CD14-positive monocyte (primary cell): ENCODE results near the gene DBNDD1. TPM values are rescaled to one million over a fixed set of nuclear protein-coding genes. Genes with fewer than 3 reads are reported as not detected.
A peak's percentile ranks its signal among the peaks of the same experiment; 100 is the strongest.

ENCODE experiments used
- DNase-seq, 3 donors: peaks; one replicate each; pipeline ENCODE4 v3.0.0-alpha.2; 2011 to 2022
- H2AFZ ChIP-seq: 2 replicates; pipeline ENCODE4 v1.6.0; 2012; ENCODE audit warnings: mild to moderate bottlenecking, low read depth, low read length, inconsistent platforms; ENCODE audit not compliant: insufficient read depth, poor library complexity, severe bottlenecking
- H3K27ac ChIP-seq, 2 donors: 1 replicate in 1 of 2; 2 replicates in 1 of 2; pipeline ENCODE4 v1.5.1; 2012 to 2013; ENCODE audit warnings: low read length in 2 of 2, control low read depth in 1 of 2, inconsistent platforms in 1 of 2, low read depth in 1 of 2, mild to moderate bottlenecking in 1 of 2
- H3K27me3 ChIP-seq, 2 donors: one replicate each; pipeline versions ENCODE4 v1.6.0 to v1.6.1; 2011 to 2013; ENCODE audit warnings: low read length in 2 of 2; ENCODE audit not compliant: control insufficient read depth in 2 of 2, insufficient read depth in 2 of 2
- H3K36me3 ChIP-seq, 2 donors: replicated peaks in 1 of 2; 1 replicate in 1 of 2; 2 replicates in 1 of 2; pipeline versions ENCODE4 v1.5.1 to v1.6.1; 2012 to 2013; ENCODE audit warnings: low read length in 2 of 2, control low read depth in 1 of 2, inconsistent platforms in 1 of 2, mild to moderate bottlenecking in 1 of 2; ENCODE audit not compliant: insufficient read depth in 2 of 2, control insufficient read depth in 1 of 2
- H3K4me1 ChIP-seq, 2 donors: 1 replicate in 1 of 2; 2 replicates in 1 of 2; pipeline versions ENCODE4 v1.5.1 to v1.6.1; 2012 to 2013; ENCODE audit warnings: low read length in 2 of 2, control low read depth in 1 of 2, inconsistent platforms in 1 of 2, mild to moderate bottlenecking in 1 of 2, moderate library complexity in 1 of 2; ENCODE audit not compliant: insufficient read depth in 2 of 2, control insufficient read depth in 1 of 2
- H3K4me2 ChIP-seq: replicated peaks from 2 replicates; pipeline ENCODE3; 2012; ENCODE audit warnings: low read length, moderate library complexity, mild to moderate bottlenecking; ENCODE audit not compliant: poor library complexity, severe bottlenecking; ENCODE audit errors: extremely low read depth
- H3K4me3 ChIP-seq, 3 experiments: fragments of 200-600 bp in 1 of 3; sonication (generic) in 1 of 3; replicated peaks in 1 of 3; 1 replicate in 2 of 3; 2 replicates in 1 of 3; pipeline ENCODE4 v1.5.1; 2011 to 2013; ENCODE audit warnings: low read length in 3 of 3, mild to moderate bottlenecking in 3 of 3, control low read depth in 2 of 3, low read depth in 2 of 3, inconsistent platforms in 1 of 3, moderate library complexity in 1 of 3
- H3K79me2 ChIP-seq: 2 replicates; pipeline ENCODE4 v1.6.0; 2012; ENCODE audit warnings: mild to moderate bottlenecking, control low read depth, inconsistent platforms, low read length, moderate library complexity; ENCODE audit not compliant: insufficient read depth
- H3K9ac ChIP-seq: 2 replicates; pipeline ENCODE4 v1.6.0; 2017; ENCODE audit warnings: low read length, mild to moderate bottlenecking; ENCODE audit not compliant: insufficient read depth, poor library complexity, severe bottlenecking
- H3K9me3 ChIP-seq, 2 donors: replicated peaks in 1 of 2; 1 replicate in 1 of 2; 2 replicates in 1 of 2; pipeline versions ENCODE4 v1.5.1 to v1.6.1; 2012 to 2013; ENCODE audit warnings: low read length in 2 of 2, control low read depth in 1 of 2; ENCODE audit not compliant: control insufficient read depth in 1 of 2, insufficient read depth in 1 of 2
- H4K20me1 ChIP-seq: 2 replicates; pipeline ENCODE4 v1.6.0; 2012; ENCODE audit warnings: mild to moderate bottlenecking, low read length, control low read depth, moderate library complexity; ENCODE audit not compliant: insufficient read depth
- H3K27ac Mint-ChIP-seq, 7 donors: one replicate each; pipeline ENCODE4 v1.8.0; 2020; ENCODE audit warnings: mild to moderate bottlenecking in 7 of 7, mixed read lengths in 7 of 7, moderate library complexity in 6 of 7, inconsistent platforms in 2 of 7
- H3K27me3 Mint-ChIP-seq, 3 donors: one replicate each; pipeline ENCODE4 v1.8.0; 2021 to 2022; ENCODE audit warnings: low read depth in 3 of 3, mild to moderate bottlenecking in 3 of 3, mixed read lengths in 3 of 3, moderate library complexity in 3 of 3, inconsistent platforms in 1 of 3
- H3K36me3 Mint-ChIP-seq, 2 donors: one replicate each; pipeline ENCODE4 v1.8.0; 2020; ENCODE audit warnings: mixed read lengths in 2 of 2, inconsistent platforms in 1 of 2, mild to moderate bottlenecking in 1 of 2
- H3K4me1 Mint-ChIP-seq: one replicate; pipeline ENCODE4 v1.8.0; 2020; ENCODE audit warnings: mild to moderate bottlenecking, mixed read lengths
- H3K4me3 Mint-ChIP-seq, 2 donors: one replicate each; pipeline ENCODE4 v1.8.0; 2020; ENCODE audit warnings: mild to moderate bottlenecking in 2 of 2, mixed read lengths in 2 of 2, moderate library complexity in 1 of 2
- H3K9me3 Mint-ChIP-seq, 7 donors: one replicate each; pipeline ENCODE4 v1.8.0; 2020 to 2022; ENCODE audit warnings: mixed read lengths in 7 of 7, mild to moderate bottlenecking in 6 of 7, moderate library complexity in 6 of 7, inconsistent platforms in 2 of 7
- CTCF ChIP-seq: fragments of 200-600 bp; IDR thresholded peaks from one replicate; pipeline ENCODE4 v1.8.0; 2022; ENCODE audit warnings: antibody characterized with exemption, mild to moderate bottlenecking
- WGBS: methylation state at CpG from one replicate; pipeline ENCODE4 v1.1.5; 2013; ENCODE audit warnings: missing lambda C conversion rate; ENCODE audit not compliant: insufficient coverage; 5-methylcytosine and 5-hydroxymethylcytosine counted together
- intact Hi-C, 2 donors: fragments of 100-400 bp; cut with micrococcal nuclease; formaldehyde crosslinking; loops; one replicate each; pipeline versions ENCODE4 v1.15.0 to v1.15.1; 2023
- polyA plus RNA-seq, 3 donors: library from polyadenylated mRNA; depleted of rRNA in 1 of 3; unstranded in 2 of 3; stranded (reverse) in 1 of 3; fragments of 300-500 nt in 2 of 3; fragments of >200 nt in 1 of 3; fragmentation: Illumina TruSeq in 2 of 3; gene quantifications; 1 replicate in 2 of 3; 2 replicates in 1 of 3; pipeline ENCODE4 v1.2.3, GENCODE V29; 2012 to 2021

Gene DBNDD1
- polyA plus RNA-seq, 3 donors: 0.07 TPM; not detected in 2

GRCh38 chr16:90001761-90002503 lies 17.3 kb downstream of the DBNDD1 start:
- Histone ChIP-seq H3K4me2 (no peak overlapping the region), H3K36me3 (peaks cover 0 to 15% of the 10 kb centered on the region in 2 donors), H4K20me1 (no peaks in the 10 kb centered on the region), H3K79me2 (no peaks in the 10 kb centered on the region), H3K9me3 (no peaks in the 10 kb centered on the region), H3K9ac (no peak overlapping the region), H3K27ac (no peak overlapping the region), H3K27me3 (no peaks in the 10 kb centered on the region), H3K4me3 (no peak overlapping the region), H2AFZ (no peak overlapping the region), H3K4me1 (no peaks in the 10 kb centered on the region)
- WGBS: 92% methylated on average over 16 of the region's 20 CpGs
- Mint-ChIP-seq H3K9me3 (no peaks in the 10 kb centered on the region), H3K27me3 (peaks cover 0 to 5% (median 2%) of the 10 kb centered on the region in 3 donors), H3K4me1 (no peaks in the 10 kb centered on the region), H3K36me3 (peaks cover 13 to 29% of the 10 kb centered on the region in 2 donors), H3K4me3 (no peak overlapping the region), H3K27ac (no peak overlapping the region)
- intact Hi-C loops: no loop called here
- TF ChIP-seq CTCF: no peak
- DNase-seq: no peak

- Histone ChIP-seq H3K4me1 (no peaks in the 10 kb centered on the region), H3K27ac (no peak overlapping the region), H3K4me3 (no peak overlapping the region), H3K9me3 (peaks cover 0 to 1% of the 10 kb centered on the region in 2 donors), H3K9ac (no peak overlapping the region), H2AFZ (no peak overlapping the region), H3K79me2 (no peaks in the 10 kb centered on the region), H3K36me3 (peaks cover 0 to 15% of the 10 kb centered on the region in 2 donors), H3K4me2 (no peak overlapping the region), H4K20me1 (no peaks in the 10 kb centered on the region), H3K27me3 (no peaks in the 10 kb centered on the region)
- DNase-seq: no peak
- TF ChIP-seq CTCF: no peak
- intact Hi-C loops: no loop called here
- Mint-ChIP-seq H3K9me3 (peaks cover 0 to 4% (median 2%) of the 10 kb centered on the region in 7 donors), H3K4me1 (no peaks in the 10 kb centered on the region), H3K4me3 (no peak overlapping the region), H3K36me3 (peaks cover 18 to 35% of the 10 kb centered on the region in 2 donors), H3K27ac (peak overlapping the region in 2 of 7 donors; percentile 19 to 31), H3K27me3 (peaks cover 0 to 9% (median 2%) of the 10 kb centered on the region in 3 donors)
- WGBS: 96% methylated on average over 15 of the region's 19 CpGs
Observed at GRCh38 chr16:90000733-90001427, 18.4 kb downstream of the DBNDD1 start.
